ENCODE results near the gene DENND1B. TPM values are rescaled to one million over a fixed set of nuclear protein-coding genes. Genes with fewer than 3 reads are reported as not detected.

Gene DENND1B
- polyA plus RNA-seq, 1 donor from 2014 or later, result 12.4 TPM

GRCh38 chr1:197763769-197764168 lies 11.5 kb downstream of the DENND1B start:
- H2AFZ ChIP-seq (ENCODE audit: low read depth, low read length), result no peak overlapping the region
- H3K36me3 ChIP-seq (ENCODE audit: insufficient read depth, low read length), result no peaks in the 10 kb centered on the region
- no peaks in the 10 kb centered on the region for H4K20me1 ChIP-seq (ENCODE audit: insufficient read depth)
- no peak overlapping the region for H3K4me3 ChIP-seq (ENCODE audit: low read length)
- H3K9me3 ChIP-seq (ENCODE audit: low read length), result no peaks in the 10 kb centered on the region
- H3K9ac ChIP-seq (ENCODE audit: low read length), result no peak overlapping the region
- no peaks in the 10 kb centered on the region for H3K9me2 ChIP-seq (ENCODE audit: insufficient read depth, low read length)
- TF ChIP-seq EP300 (conservative IDR thresholded peaks at IDR 0.05; ENCODE audit: poor library complexity, severe bottlenecking), result peak; percentile 33
- TF ChIP-seq CTCF (IDR thresholded peaks at IDR 0.05; ENCODE audit: poor library complexity, severe bottlenecking), result no peak
- no peaks in the 10 kb centered on the region for H3K27me3 ChIP-seq (ENCODE audit: insufficient read depth, low read depth, low read length)
- H3K27ac ChIP-seq (ENCODE audit: low read length), result no peak overlapping the region
- no peak overlapping the region for H3K4me2 ChIP-seq (ENCODE audit: low read length)
- no peaks in the 10 kb centered on the region for H3K79me2 ChIP-seq (replicated peaks; ENCODE audit: insufficient read depth, low read length)
- no peaks in the 10 kb centered on the region for H3F3A ChIP-seq (ENCODE audit: insufficient read depth, low read length, poor library complexity, severe bottlenecking)

DNA sequence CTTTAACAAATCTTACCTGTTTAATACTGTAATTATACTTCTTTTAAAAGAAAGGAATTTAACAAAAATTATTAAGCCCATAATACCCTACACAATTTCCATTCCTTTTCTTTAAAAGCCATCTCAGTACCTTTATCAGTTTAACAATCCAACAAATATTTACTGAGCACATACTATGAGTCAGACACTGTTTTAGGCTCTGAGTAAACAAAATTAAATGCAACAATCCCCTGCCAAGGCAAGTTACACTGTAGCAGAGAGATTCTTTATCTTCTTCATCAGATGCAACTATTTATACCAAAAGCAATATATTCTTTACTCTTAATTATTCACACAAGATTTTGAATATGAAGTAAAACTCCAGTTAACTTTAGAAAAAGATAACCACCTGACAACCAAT lies 12.0 kb downstream of the DENND1B start:
- H3K9me2 ChIP-seq (ENCODE audit: insufficient read depth, low read length), result no peaks in the 10 kb centered on the region
- H3K4me3 ChIP-seq (ENCODE audit: low read length), result no peak overlapping the region
- H3K9ac ChIP-seq (ENCODE audit: low read length), result no peak overlapping the region
- TF ChIP-seq EZH2 (IDR thresholded peaks at IDR 0.05; ENCODE audit: borderline replicate concordance, insufficient read depth, low read length, poor library complexity, severe bottlenecking) (no peak), SMC3 (conservative IDR thresholded peaks at IDR 0.05; ENCODE audit: poor library complexity) (no peak), CTCF (IDR thresholded peaks at IDR 0.05; ENCODE audit: poor library complexity, severe bottlenecking) (no peak), EP300 (conservative IDR thresholded peaks at IDR 0.05; ENCODE audit: poor library complexity, severe bottlenecking) (no peak), TAF1 (IDR thresholded peaks at IDR 0.05; ENCODE audit: low read depth) (no peak), POLR2AphosphoS5 (IDR thresholded peaks at IDR 0.05) (no peak), MXI1 (conservative IDR thresholded peaks at IDR 0.05; ENCODE audit: poor library complexity, severe bottlenecking) (no peak), RAD21 (conservative IDR thresholded peaks at IDR 0.05) (no peak)
- TF ChIP-seq, protein P1, sequence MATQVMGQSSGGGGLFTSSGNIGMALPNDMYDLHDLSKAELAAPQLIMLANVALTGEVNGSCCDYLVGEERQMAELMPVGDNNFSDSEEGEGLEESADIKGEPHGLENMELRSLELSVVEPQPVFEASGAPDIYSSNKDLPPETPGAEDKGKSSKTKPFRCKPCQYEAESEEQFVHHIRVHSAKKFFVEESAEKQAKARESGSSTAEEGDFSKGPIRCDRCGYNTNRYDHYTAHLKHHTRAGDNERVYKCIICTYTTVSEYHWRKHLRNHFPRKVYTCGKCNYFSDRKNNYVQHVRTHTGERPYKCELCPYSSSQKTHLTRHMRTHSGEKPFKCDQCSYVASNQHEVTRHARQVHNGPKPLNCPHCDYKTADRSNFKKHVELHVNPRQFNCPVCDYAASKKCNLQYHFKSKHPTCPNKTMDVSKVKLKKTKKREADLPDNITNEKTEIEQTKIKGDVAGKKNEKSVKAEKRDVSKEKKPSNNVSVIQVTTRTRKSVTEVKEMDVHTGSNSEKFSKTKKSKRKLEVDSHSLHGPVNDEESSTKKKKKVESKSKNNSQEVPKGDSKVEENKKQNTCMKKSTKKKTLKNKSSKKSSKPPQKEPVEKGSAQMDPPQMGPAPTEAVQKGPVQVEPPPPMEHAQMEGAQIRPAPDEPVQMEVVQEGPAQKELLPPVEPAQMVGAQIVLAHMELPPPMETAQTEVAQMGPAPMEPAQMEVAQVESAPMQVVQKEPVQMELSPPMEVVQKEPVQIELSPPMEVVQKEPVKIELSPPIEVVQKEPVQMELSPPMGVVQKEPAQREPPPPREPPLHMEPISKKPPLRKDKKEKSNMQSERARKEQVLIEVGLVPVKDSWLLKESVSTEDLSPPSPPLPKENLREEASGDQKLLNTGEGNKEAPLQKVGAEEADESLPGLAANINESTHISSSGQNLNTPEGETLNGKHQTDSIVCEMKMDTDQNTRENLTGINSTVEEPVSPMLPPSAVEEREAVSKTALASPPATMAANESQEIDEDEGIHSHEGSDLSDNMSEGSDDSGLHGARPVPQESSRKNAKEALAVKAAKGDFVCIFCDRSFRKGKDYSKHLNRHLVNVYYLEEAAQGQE (IDR thresholded peaks at IDR 0.05; ENCODE audit: borderline replicate concordance), result no peak
- H3K27me3 ChIP-seq (ENCODE audit: insufficient read depth, low read depth, low read length), result no peaks in the 10 kb centered on the region
- H3K79me2 ChIP-seq (replicated peaks; ENCODE audit: insufficient read depth, low read length), result no peaks in the 10 kb centered on the region
- no peaks in the 10 kb centered on the region for H3F3A ChIP-seq (ENCODE audit: insufficient read depth, low read length, poor library complexity, severe bottlenecking)
- no peaks in the 10 kb centered on the region for H3K9me3 ChIP-seq (ENCODE audit: low read length)
- H3K27ac ChIP-seq (ENCODE audit: low read length), result no peak overlapping the region
- no peaks in the 10 kb centered on the region for H3K36me3 ChIP-seq (ENCODE audit: insufficient read depth, low read length)
- no peaks in the 10 kb centered on the region for H4K20me1 ChIP-seq (ENCODE audit: insufficient read depth)
- no peak overlapping the region for H2AFZ ChIP-seq (ENCODE audit: low read depth, low read length)
- no peak overlapping the region for H3K4me2 ChIP-seq (ENCODE audit: low read length)

All from neural cell (in vitro differentiated cells).